Heart left ventricle (tissue), 16 donors: ENCODE measurements around the gene ZNF646. TPM values are rescaled to one million over a fixed set of nuclear protein-coding genes. Genes with fewer than 3 reads are reported as not detected.

Experiments
- ATAC-seq, 4 donors: fragments of 200-7000 bp; cut with Tn5 transposase; one replicate each; pipeline ENCODE4 v1.9.1; 2020 to 2022; ENCODE audit warnings: moderate library complexity in 4 of 4, mild to moderate bottlenecking in 3 of 4, moderate number of reproducible peaks in 1 of 4
- DNase-seq, 5 donors: peaks; one replicate each; pipeline ENCODE4 v3.0.0-alpha.2; 2020
- H3K27ac ChIP-seq, 12 donors: fragments of 200-600 bp; sonication (generic) in 4 of 12; one replicate each; pipeline versions ENCODE4 v1.5.0 to v1.8.0; 2016 to 2022; ENCODE audit warnings: mild to moderate bottlenecking in 2 of 12
- H3K27me3 ChIP-seq, 9 donors: fragments of 200-600 bp; sonication (generic) in 2 of 9; one replicate each; pipeline versions ENCODE4 v1.5.1 to v1.8.0; 2016 to 2022; ENCODE audit warnings: mild to moderate bottlenecking in 3 of 9
- H3K36me3 ChIP-seq, 9 donors: fragments of 200-600 bp; sonication (generic) in 2 of 9; one replicate each; pipeline versions ENCODE4 v1.5.0 to v1.8.0; 2018 to 2022; ENCODE audit warnings: mild to moderate bottlenecking in 2 of 9
- H3K4me1 ChIP-seq, 12 donors: fragments of 200-600 bp; sonication (generic) in 4 of 12; one replicate each; pipeline versions ENCODE4 v1.5.0 to v1.8.0; 2016 to 2022; ENCODE audit warnings: mild to moderate bottlenecking in 3 of 12
- H3K4me3 ChIP-seq, 12 donors: fragments of 200-600 bp; sonication (generic) in 4 of 12; one replicate each; pipeline versions ENCODE4 v1.5.0 to v1.8.0; 2017 to 2022; ENCODE audit warnings: mild to moderate bottlenecking in 9 of 12, moderate library complexity in 4 of 12
- H3K9me3 ChIP-seq, 12 donors: fragments of 200-600 bp; sonication (generic) in 4 of 12; one replicate each; pipeline versions ENCODE4 v1.5.0 to v1.8.0; 2016 to 2022; ENCODE audit warnings: mild to moderate bottlenecking in 1 of 12
- CTCF ChIP-seq, 12 donors: fragments of 200-600 bp; sonication (generic) in 4 of 12; IDR thresholded peaks; one replicate each; pipeline versions ENCODE4 v1.5.0 to v1.8.0; 2018 to 2022; ENCODE audit warnings: antibody characterized with exemption in 12 of 12, mild to moderate bottlenecking in 5 of 12
- POLR2A ChIP-seq, 2 donors: fragments of 450-650 bp; IDR thresholded peaks; one replicate each; pipeline ENCODE4 v1.6.1; 2017; ENCODE audit warnings: antibody characterized with exemption in 2 of 2, mild to moderate bottlenecking in 2 of 2, moderate library complexity in 2 of 2
- WGBS, 4 donors: extraction: QIAGEN DNeasy Blood & Tissue Kit in 2 of 4; methylation state at CpG; one replicate each; pipeline versions ENCODE4 v1.1.5 to v1.1.7; 2013 to 2018; 5-methylcytosine and 5-hydroxymethylcytosine counted together
- intact Hi-C, 10 donors: fragments of 100-400 bp; cut with DNase I; formaldehyde crosslinking; loops; one replicate each; pipeline versions ENCODE4 v1.11.1 to v1.14.2; 2022
- polyA plus RNA-seq, 2 donors: library from polyadenylated mRNA; stranded (reverse); fragments of 200-250 nt; gene quantifications; one replicate each; pipeline ENCODE4 v1.2.3, GENCODE V29; 2013
- total RNA-seq, 9 donors: library from RNA; depleted of rRNA in 2 of 9; stranded (reverse); fragments of >200 nt in 2 of 9; fragmentation: NEBNext Ultra II Directional in 3 of 9; extraction: Animal tissue kit (Norgen Biotek cat#: 25700) in 3 of 9; gene quantifications; one replicate each; pipeline versions ENCODE4 v1.1.0 to v1.2.4, GENCODE V29; 2016 to 2023
- donor health status: ischemic (EF 13 %, LVEDD 7.1; RV severe dilation, severe dysfunction).
- donor health status: healthy with polysubstance abuse.
- donor health status: DM: no; HTN: yes; CAD: no.
- donor health status: DM: no; HTN: no; CAD: no.
- donor health status: ischemic (EF 25% LVEDD 6.9; RV normal size, moderate dysfunction).
- donor health status: ischemic (EF 25% LVEDD 5.7; RV mildly dilated, moderate dysfunction).
- donor health status: healthy.
- donor health status: DM: yes; HTN: yes; CAD: no.
- donor health status: ischemic (EF 35%, LVEDD 5.7; RV mildly dilated, moderate dysfunction).
- donor health status: nonischemic (EF 11% LVEDD 7.7; RV severe dilation, severe dysfunction).
- donor health status: DM: yes; HTN: yes; CAD: no.
- donor health status: PGD.
- donor health status: ischemic (EF 29% LVEDD 5.4; RV normal size, mild dysfunction).
- donor health status: nonischemic (EF 23%, LVEDD 6.1; RV moderate dilation, normal function).

ZNF646 gene
- total and polyA plus RNA-seq, 11 donors, result 6.4 to 15.5 (median 10.0) TPM

- ATAC-seq, result no peak
- no peaks in the 10 kb centered on the region for H3K27me3 ChIP-seq
- no peak overlapping the region for H3K4me3 ChIP-seq
- H3K4me1 ChIP-seq, result peaks cover 0 to 34% (median 12%) of the 10 kb centered on the region in 12 donors
- no peak overlapping the region for H3K27ac ChIP-seq
- 93 to 96% (median 96%) methylated on average over 24 to 42 of the region's 42 CpGs for WGBS, 4 donors
- intact Hi-C loops, result loop anchor here in 1 of 10 donors (10.0 kb wide), 1 partner anchor 66 kb away; no protein-coding TSS in a partner anchor
- TF ChIP-seq CTCF (IDR thresholded peaks at IDR 0.05) (no peak), POLR2A (IDR thresholded peaks at IDR 0.05) (no peak)
- no peak for DNase-seq
- H3K9me3 ChIP-seq, result no peaks in the 10 kb centered on the region
- H3K36me3 ChIP-seq, result peaks cover 0 to 50% (median 34%) of the 10 kb centered on the region in 9 donors
Observed at GRCh38 chr16:31061126-31061812, 13.0 kb upstream of the ZNF646 start.

- Histone ChIP-seq H3K36me3 (peaks cover 0 to 50% (median 34%) of the 10 kb centered on the region in 9 donors), H3K27me3 (no peaks in the 10 kb centered on the region), H3K9me3 (no peaks in the 10 kb centered on the region), H3K4me1 (peaks cover 0 to 38% (median 12%) of the 10 kb centered on the region in 12 donors), H3K27ac (no peak overlapping the region), H3K4me3 (no peak overlapping the region)
- WGBS, 4 donors, result 94 to 97% (median 96%) methylated on average over 27 to 54 of the region's 54 CpGs
- no peak for DNase-seq
- intact Hi-C loops, result loop anchor here in 1 of 10 donors (10.0 kb wide), 1 partner anchor 67 kb away; no protein-coding TSS in a partner anchor
- no peak for ATAC-seq
- TF ChIP-seq POLR2A (IDR thresholded peaks at IDR 0.05), result no peak
- TF ChIP-seq CTCF (IDR thresholded peaks at IDR 0.05), result no peak
Observed at GRCh38 chr16:31061813-31062440, 12.3 kb upstream of the ZNF646 start.

GRCh38 chr16:31063495-31063842, 10.8 kb upstream of the ZNF646 start:
- no peaks in the 10 kb centered on the region for H3K27me3 ChIP-seq
- peaks cover 0 to 43% (median 30%) of the 10 kb centered on the region in 9 donors for H3K36me3 ChIP-seq
- 95 to 98% (median 98%) methylated on average over 9 of the region's 9 CpGs for WGBS, 4 donors
- H3K27ac ChIP-seq, result peak overlapping the region in 3 of 12 donors; percentile 17 to 86 (median 81)
- H3K9me3 ChIP-seq, result no peaks in the 10 kb centered on the region
- intact Hi-C loops, result loop anchor here in 1 of 10 donors (10.0 kb wide), 1 partner anchor 69 kb away; no protein-coding TSS in a partner anchor
- ATAC-seq (no peak), DNase-seq (no peak)
- TF ChIP-seq CTCF (IDR thresholded peaks at IDR 0.05) (no peak), POLR2A (IDR thresholded peaks at IDR 0.05) (no peak)
- H3K4me1 ChIP-seq, result peaks cover 0 to 38% (median 12%) of the 10 kb centered on the region in 12 donors
- H3K4me3 ChIP-seq, result peak overlapping the region in 1 of 12 donors; percentile 20
